ENCODE results near the gene SLC6A4. TPM values are rescaled to one million over a fixed set of nuclear protein-coding genes. Genes with fewer than 3 reads are reported as not detected.

Gene SLC6A4
- polyA plus RNA-seq, 1 donor (not counting 4 experiments of a cell fraction or from before 2014, with no cell fraction given): not detected

GRCh38 chr17:30251931-30252330 lies 16.4 kb upstream of the SLC6A4 start:
- FAIRE-seq (no peak), DNase-seq (ENCODE audit: low read depth, low spot score) (no peak)
- Histone ChIP-seq H3K27ac (ENCODE audit: control insufficient read depth, insufficient read depth, low read length) (no peak overlapping the region), H4K20me1 (ENCODE audit: control insufficient read depth, extremely low read depth, insufficient read depth, low read length) (no peaks in the 10 kb centered on the region), H3K36me3 (ENCODE audit: control insufficient read depth in 2 of 2, extremely low read depth in 1 of 2, insufficient read depth in 2 of 2, low read length in 2 of 2) (no peaks in the 10 kb centered on the region), H2AFZ (ENCODE audit: control insufficient read depth, low read length) (no peak overlapping the region), H3K9me1 (ENCODE audit: control insufficient read depth, extremely low read depth, insufficient read depth, low read length) (no peaks in the 10 kb centered on the region), H3K9ac (ENCODE audit: control insufficient read depth, extremely low read depth, insufficient read depth, low read length) (no peak overlapping the region), H3K9me3 (ENCODE audit: control insufficient read depth, low read depth, low read length) (no peaks in the 10 kb centered on the region), H3K79me2 (ENCODE audit: control insufficient read depth, insufficient read depth, low read length) (no peaks in the 10 kb centered on the region), H3K4me1 (ENCODE audit: control insufficient read depth, extremely low read depth, insufficient read depth, low read length) (no peaks in the 10 kb centered on the region), H3K4me2 (ENCODE audit: control insufficient read depth, extremely low read depth, insufficient read depth, low read depth, low read length) (no peak overlapping the region), H3K4me3 (ENCODE audit: control insufficient read depth in 2 of 3, extremely low read depth in 1 of 3, insufficient read depth in 2 of 3, low read depth in 1 of 3, low read length in 3 of 3) (no peak overlapping the region), H3K27me3 (ENCODE audit: control insufficient read depth, extremely low read depth, insufficient read depth, low read length) (peaks cover 4% of the 10 kb centered on the region)
- no peak for TF ChIP-seq EZH2 (IDR thresholded peaks at IDR 0.05; ENCODE audit: low read length)
- no peak for TF ChIP-seq CTCF (optimal IDR thresholded peaks at IDR 0.05 in 1 of 3, IDR thresholded peaks at IDR 0.05 in 1 of 3, conservative IDR thresholded peaks at IDR 0.05 in 1 of 3; ENCODE audit: extremely low read depth in 1 of 3, insufficient read depth in 2 of 3, low read length in 3 of 3)
- dilution Hi-C loops (cut with MboI; ENCODE audit: extremely low pct_ligation_motif_present, low sequenced_read_pairs): no loop called here

GRCh38 chr17:30249460-30249859 lies 14.0 kb upstream of the SLC6A4 start:
- peaks cover 8% of the 10 kb centered on the region for H3K27me3 ChIP-seq (ENCODE audit: control insufficient read depth, extremely low read depth, insufficient read depth, low read length)
- DNase-seq (ENCODE audit: low read depth, low spot score) (no peak), FAIRE-seq (no peak)
- H3K9me3 ChIP-seq (ENCODE audit: control insufficient read depth, low read depth, low read length): no peaks in the 10 kb centered on the region
- no peak overlapping the region for H3K9ac ChIP-seq (ENCODE audit: control insufficient read depth, extremely low read depth, insufficient read depth, low read length)
- no peaks in the 10 kb centered on the region for H3K36me3 ChIP-seq (ENCODE audit: control insufficient read depth in 2 of 2, extremely low read depth in 1 of 2, insufficient read depth in 2 of 2, low read length in 2 of 2)
- H3K27ac ChIP-seq (ENCODE audit: control insufficient read depth, insufficient read depth, low read length): no peak overlapping the region
- H3K9me1 ChIP-seq (ENCODE audit: control insufficient read depth, extremely low read depth, insufficient read depth, low read length): no peaks in the 10 kb centered on the region
- H3K79me2 ChIP-seq (ENCODE audit: control insufficient read depth, insufficient read depth, low read length): no peaks in the 10 kb centered on the region
- no peak overlapping the region for H3K4me2 ChIP-seq (ENCODE audit: control insufficient read depth, extremely low read depth, insufficient read depth, low read depth, low read length)
- dilution Hi-C loops (cut with MboI; ENCODE audit: extremely low pct_ligation_motif_present, low sequenced_read_pairs): no loop called here
- no peaks in the 10 kb centered on the region for H4K20me1 ChIP-seq (ENCODE audit: control insufficient read depth, extremely low read depth, insufficient read depth, low read length)
- no peak overlapping the region for H3K4me3 ChIP-seq (ENCODE audit: control insufficient read depth in 2 of 3, extremely low read depth in 1 of 3, insufficient read depth in 2 of 3, low read depth in 1 of 3, low read length in 3 of 3)
- no peaks in the 10 kb centered on the region for H3K4me1 ChIP-seq (ENCODE audit: control insufficient read depth, extremely low read depth, insufficient read depth, low read length)
- H2AFZ ChIP-seq (ENCODE audit: control insufficient read depth, low read length): no peak overlapping the region
- TF ChIP-seq EZH2 (IDR thresholded peaks at IDR 0.05; ENCODE audit: low read length) (no peak), CTCF (optimal IDR thresholded peaks at IDR 0.05 in 1 of 3, IDR thresholded peaks at IDR 0.05 in 1 of 3, conservative IDR thresholded peaks at IDR 0.05 in 1 of 3; ENCODE audit: extremely low read depth in 1 of 3, insufficient read depth in 2 of 3, low read length in 3 of 3) (no peak)

Data from keratinocyte (primary cell).